CD4-positive, alpha-beta memory T cell (primary cell): Measurements from ENCODE around the gene GRID1. TPM values are rescaled to one million over a fixed set of nuclear protein-coding genes. Genes with fewer than 3 reads are reported as not detected.

Experiments used
- CTCF ChIA-PET: fragments of 350-600 bp; sonication (Branson Sonifier 250); formaldehyde crosslinking; loops from one replicate; lab custom pipeline; 2021; ENCODE audit warnings: inconsistent platforms; ENCODE audit not compliant: partially characterized antibody; lab: Charles Lee
- POLR2A ChIA-PET: fragments of 350-600 bp; sonication (Branson Sonifier 250); formaldehyde crosslinking; loops from one replicate; lab custom pipeline; 2021; ENCODE audit not compliant: partially characterized antibody; lab: Charles Lee
- DNase-seq, 5 donors: peaks; one replicate each; pipeline versions ENCODE4 v3.0.0 to v3.0.0-alpha.2; 2020 to 2022; ENCODE audit warnings: mixed read lengths in 1 of 5
- H3K27ac ChIP-seq: one replicate; pipeline ENCODE4 v1.7.0; 2013; ENCODE audit warnings: low read depth, low read length
- H3K27me3 ChIP-seq: 2 replicates; pipeline ENCODE4 v1.7.0; 2013; ENCODE audit warnings: mild to moderate bottlenecking, low read length, moderate library complexity; ENCODE audit not compliant: insufficient read depth
- H3K36me3 ChIP-seq: 2 replicates; pipeline ENCODE4 v1.7.0; 2013; ENCODE audit warnings: mild to moderate bottlenecking, low read length, moderate library complexity; ENCODE audit not compliant: insufficient read depth
- H3K4me1 ChIP-seq: 2 replicates; pipeline ENCODE4 v1.7.0; 2013; ENCODE audit warnings: mild to moderate bottlenecking, low read length, moderate library complexity; ENCODE audit not compliant: insufficient read depth
- H3K4me3 ChIP-seq, 2 donors: one replicate each; pipeline ENCODE4 v1.7.0; 2013; ENCODE audit warnings: low read length in 2 of 2, mild to moderate bottlenecking in 1 of 2
- H3K9me3 ChIP-seq, 2 donors: one replicate each; pipeline ENCODE4 v1.7.0; 2013; ENCODE audit warnings: low read length in 2 of 2, control low read depth in 1 of 2; ENCODE audit not compliant: control insufficient read depth in 1 of 2
- H3K27ac Mint-ChIP-seq, 7 donors: one replicate each; pipeline ENCODE4 v1.8.0; 2020 to 2021; ENCODE audit warnings: mixed read lengths in 7 of 7, mild to moderate bottlenecking in 6 of 7, inconsistent platforms in 3 of 7, moderate library complexity in 3 of 7
- H3K27me3 Mint-ChIP-seq, 2 donors: one replicate each; pipeline ENCODE4 v1.8.0; 2020 to 2021; ENCODE audit warnings: mixed read lengths in 2 of 2
- H3K36me3 Mint-ChIP-seq, 2 donors: one replicate each; pipeline ENCODE4 v1.8.0; 2020 to 2021; ENCODE audit warnings: mixed read lengths in 2 of 2, inconsistent platforms in 1 of 2, mild to moderate bottlenecking in 1 of 2
- H3K4me1 Mint-ChIP-seq, 4 donors: one replicate each; pipeline ENCODE4 v1.8.0; 2020 to 2021; ENCODE audit warnings: mixed read lengths in 4 of 4, mild to moderate bottlenecking in 1 of 4
- H3K4me3 Mint-ChIP-seq, 8 donors: one replicate each; pipeline ENCODE4 v1.8.0; 2020 to 2021; ENCODE audit warnings: mixed read lengths in 8 of 8, mild to moderate bottlenecking in 7 of 8, moderate library complexity in 6 of 8, inconsistent platforms in 3 of 8
- H3K9me3 Mint-ChIP-seq, 8 donors: one replicate each; pipeline ENCODE4 v1.8.0; 2020 to 2021; ENCODE audit warnings: mixed read lengths in 8 of 8, mild to moderate bottlenecking in 5 of 8, inconsistent platforms in 3 of 8, moderate library complexity in 1 of 8
- intact Hi-C: fragments of 100-400 bp; cut with micrococcal nuclease; formaldehyde crosslinking; loops from one replicate; pipeline ENCODE4 v1.15.1; 2023
- polyA plus RNA-seq, 2 donors: library from polyadenylated mRNA; unstranded; fragments of 300-500 nt; fragmentation: Illumina TruSeq; gene quantifications; one replicate each; pipeline ENCODE4 v1.2.3, GENCODE V29; 2021
- total RNA-seq, 2 experiments: library from RNA; stranded (reverse); gene quantifications; one replicate each; pipeline ENCODE4 v1.2.3, GENCODE V29; 2021

GRID1 gene
- total and polyA plus RNA-seq, 4 experiments from 2014 or later: not detected

- ChIA-PET POLR2A (no interaction called here), CTCF (no interaction called here)
- H3K36me3 Mint-ChIP-seq: no peaks in the 10 kb centered on the region
- H3K4me3 ChIP-seq: no peak overlapping the region
- H3K4me3 Mint-ChIP-seq: no peak overlapping the region
- H3K4me1 ChIP-seq: no peaks in the 10 kb centered on the region
- no peaks in the 10 kb centered on the region for H3K9me3 ChIP-seq
- peaks cover 24 to 26% of the 10 kb centered on the region in 2 donors for H3K27me3 Mint-ChIP-seq
- DNase-seq: no peak
- intact Hi-C loops: no loop called here
- H3K27ac ChIP-seq: no peak overlapping the region
- no peaks in the 10 kb centered on the region for H3K9me3 Mint-ChIP-seq
- H3K27me3 ChIP-seq: no peaks in the 10 kb centered on the region
- no peak overlapping the region for H3K27ac Mint-ChIP-seq
- no peaks in the 10 kb centered on the region for H3K4me1 Mint-ChIP-seq
- H3K36me3 ChIP-seq: no peaks in the 10 kb centered on the region
These were observed 46.9 kb downstream of the GRID1 start for GRCh38 chr10:86319676-86320075.

- H3K27ac Mint-ChIP-seq: no peak overlapping the region
- H3K4me1 ChIP-seq: no peaks in the 10 kb centered on the region
- no peak overlapping the region for H3K4me3 Mint-ChIP-seq
- H3K36me3 Mint-ChIP-seq: no peaks in the 10 kb centered on the region
- CTCF ChIA-PET: no interaction called here
- no peak overlapping the region for H3K27ac ChIP-seq
- H3K9me3 ChIP-seq: no peaks in the 10 kb centered on the region
- H3K9me3 Mint-ChIP-seq: no peaks in the 10 kb centered on the region
- no peaks in the 10 kb centered on the region for H3K4me1 Mint-ChIP-seq
- no peak for DNase-seq
- no peaks in the 10 kb centered on the region for H3K36me3 ChIP-seq
- POLR2A ChIA-PET: no interaction called here
- no peak overlapping the region for H3K4me3 ChIP-seq
- peaks cover 19 to 21% of the 10 kb centered on the region in 2 donors for H3K27me3 Mint-ChIP-seq
- H3K27me3 ChIP-seq: no peaks in the 10 kb centered on the region
- intact Hi-C loops: no loop called here
These were observed 48.5 kb downstream of the GRID1 start for GRCh38 chr10:86317949-86318725.

- intact Hi-C loops: no loop called here
- Mint-ChIP-seq H3K27ac (no peak overlapping the region), H3K4me3 (no peak overlapping the region), H3K27me3 (peaks cover 19 to 20% of the 10 kb centered on the region in 2 donors), H3K36me3 (no peaks in the 10 kb centered on the region), H3K9me3 (no peaks in the 10 kb centered on the region), H3K4me1 (no peaks in the 10 kb centered on the region)
- H3K36me3 ChIP-seq: no peaks in the 10 kb centered on the region
- DNase-seq: no peak
- H3K9me3 ChIP-seq: no peaks in the 10 kb centered on the region
- no peak overlapping the region for H3K4me3 ChIP-seq
- ChIA-PET CTCF (no interaction called here), POLR2A (no interaction called here)
- H3K27me3 ChIP-seq: no peaks in the 10 kb centered on the region
- H3K27ac ChIP-seq: no peak overlapping the region
- H3K4me1 ChIP-seq: no peaks in the 10 kb centered on the region
These were observed 49.6 kb downstream of the GRID1 start for GRCh38 chr10:86316990-86317389.

- H3K9me3 Mint-ChIP-seq: no peaks in the 10 kb centered on the region
- Histone ChIP-seq H3K27me3 (no peaks in the 10 kb centered on the region), H3K4me3 (no peak overlapping the region), H3K4me1 (no peaks in the 10 kb centered on the region), H3K27ac (no peak overlapping the region), H3K9me3 (no peaks in the 10 kb centered on the region), H3K36me3 (no peaks in the 10 kb centered on the region)
- intact Hi-C loops: no loop called here
- no peak overlapping the region for H3K27ac Mint-ChIP-seq
- POLR2A ChIA-PET: no interaction called here
- no peak overlapping the region for H3K4me3 Mint-ChIP-seq
- CTCF ChIA-PET: no interaction called here
- peaks cover 16 to 17% of the 10 kb centered on the region in 2 donors for H3K27me3 Mint-ChIP-seq
- H3K36me3 Mint-ChIP-seq: no peaks in the 10 kb centered on the region
- H3K4me1 Mint-ChIP-seq: no peaks in the 10 kb centered on the region
- no peak for DNase-seq
These were observed 50.2 kb downstream of the GRID1 start for GRCh38 chr10:86316274-86316835.

- H3K36me3 ChIP-seq: no peaks in the 10 kb centered on the region
- H3K27ac ChIP-seq: no peak overlapping the region
- no peaks in the 10 kb centered on the region for H3K36me3 Mint-ChIP-seq
- H3K4me3 ChIP-seq: no peak overlapping the region
- no peaks in the 10 kb centered on the region for H3K27me3 ChIP-seq
- H3K9me3 Mint-ChIP-seq: no peaks in the 10 kb centered on the region
- CTCF ChIA-PET: no interaction called here
- H3K4me1 Mint-ChIP-seq: no peaks in the 10 kb centered on the region
- no peak overlapping the region for H3K4me3 Mint-ChIP-seq
- DNase-seq: no peak
- H3K27ac Mint-ChIP-seq: no peak overlapping the region
- intact Hi-C loops: no loop called here
- POLR2A ChIA-PET: no interaction called here
- H3K9me3 ChIP-seq: no peaks in the 10 kb centered on the region
- peaks cover 17 to 18% of the 10 kb centered on the region in 2 donors for H3K27me3 Mint-ChIP-seq
- H3K4me1 ChIP-seq: no peaks in the 10 kb centered on the region
These were observed 51.0 kb downstream of the GRID1 start for GRCh38 chr10:86315549-86315942.

GRCh38 chr10:86314616-86315548, 51.7 kb downstream of the GRID1 start:
- no peak overlapping the region for H3K27ac ChIP-seq
- no peaks in the 10 kb centered on the region for H3K36me3 ChIP-seq
- Mint-ChIP-seq H3K27ac (no peak overlapping the region), H3K9me3 (no peaks in the 10 kb centered on the region), H3K4me1 (no peaks in the 10 kb centered on the region), H3K27me3 (peaks cover 15 to 17% of the 10 kb centered on the region in 2 donors), H3K4me3 (no peak overlapping the region), H3K36me3 (no peaks in the 10 kb centered on the region)
- DNase-seq: no peak
- H3K4me3 ChIP-seq: no peak overlapping the region
- ChIA-PET POLR2A (no interaction called here), CTCF (interaction anchor here (0.7 kb wide), 1 partner anchor 14 kb away, joined by 3 read pairs; no protein-coding TSS in a partner anchor)
- H3K9me3 ChIP-seq: no peaks in the 10 kb centered on the region
- intact Hi-C loops: no loop called here
- H3K27me3 ChIP-seq: no peaks in the 10 kb centered on the region
- H3K4me1 ChIP-seq: no peaks in the 10 kb centered on the region

- Mint-ChIP-seq H3K27ac (no peak overlapping the region), H3K9me3 (no peaks in the 10 kb centered on the region), H3K4me1 (no peaks in the 10 kb centered on the region), H3K36me3 (no peaks in the 10 kb centered on the region), H3K4me3 (no peak overlapping the region), H3K27me3 (peaks cover 6 to 9% of the 10 kb centered on the region in 2 donors)
- Histone ChIP-seq H3K27me3 (no peaks in the 10 kb centered on the region), H3K4me1 (no peaks in the 10 kb centered on the region), H3K9me3 (no peaks in the 10 kb centered on the region), H3K4me3 (no peak overlapping the region), H3K27ac (no peak overlapping the region), H3K36me3 (no peaks in the 10 kb centered on the region)
- intact Hi-C loops: no loop called here
- ChIA-PET POLR2A (interaction anchor here (0.6 kb wide), 1 partner anchor 42 kb away, joined by 3 read pairs; no protein-coding TSS in a partner anchor), CTCF (no interaction called here)
- DNase-seq: no peak
These were observed 53.0 kb downstream of the GRID1 start for GRCh38 chr10:86313621-86314041.
